Measurements from ENCODE around the gene STAT1.

STAT1 gene

GRCh38 chr2:191014653-191015020, 666 bp upstream of the STAT1 start:
- peaks cover 9% of the 10 kb centered on the region for H3K36me3 ChIP-seq (ENCODE audit: insufficient read depth, low read length)

GRCh38 chr2:191013682-191013931, 364 bp downstream of the STAT1 start:
- peak overlapping the region; percentile 79 for H3K4me3 ChIP-seq (ENCODE audit: low read depth, low read length, poor library complexity, severe bottlenecking)
- peaks cover 10% of the 10 kb centered on the region for H3K36me3 ChIP-seq (ENCODE audit: insufficient read depth, low read length)
- no peaks in the 10 kb centered on the region for H3K27me3 ChIP-seq (ENCODE audit: insufficient read depth, low read length)
- no peaks in the 10 kb centered on the region for H3K9me3 ChIP-seq (ENCODE audit: low read length)
- H3K9me2 ChIP-seq (ENCODE audit: low read depth, low read length): no peaks in the 10 kb centered on the region
- peak overlapping the region; percentile 72 for H3K9ac ChIP-seq (ENCODE audit: low read length)
- peaks cover 19% of the 10 kb centered on the region for H3K4me1 ChIP-seq (ENCODE audit: insufficient read depth, low read length, severe bottlenecking)
- peak overlapping the region; percentile 84 for H3K4me2 ChIP-seq (ENCODE audit: low read length)
- no peak overlapping the region for H3K27ac ChIP-seq (ENCODE audit: low read depth, low read length, poor library complexity, severe bottlenecking)
- H4K20me1 ChIP-seq (ENCODE audit: insufficient read depth, low read length): no peaks in the 10 kb centered on the region
- H3F3A ChIP-seq (ENCODE audit: insufficient read depth, low read length): no peaks in the 10 kb centered on the region
- no peak for TF ChIP-seq EZH2 (IDR thresholded peaks at IDR 0.05; ENCODE audit: borderline replicate concordance, low read length)
- TF ChIP-seq CTCF (IDR thresholded peaks at IDR 0.05; ENCODE audit: low read length): no peak
- no peaks in the 10 kb centered on the region for H3K79me2 ChIP-seq (ENCODE audit: insufficient read depth, low read length)
- no peak overlapping the region for H2AFZ ChIP-seq (ENCODE audit: low read length)

More at GRCh38 chr2:191014653-191015020, 666 bp upstream of the STAT1 start:
- Histone ChIP-seq H3F3A (ENCODE audit: insufficient read depth, low read length) (no peaks in the 10 kb centered on the region), H4K20me1 (ENCODE audit: insufficient read depth, low read length) (no peaks in the 10 kb centered on the region), H3K9me2 (ENCODE audit: low read depth, low read length) (no peaks in the 10 kb centered on the region), H3K4me2 (ENCODE audit: low read length) (peak overlapping the region; percentile 77), H3K27me3 (ENCODE audit: insufficient read depth, low read length) (no peaks in the 10 kb centered on the region), H3K4me3 (ENCODE audit: low read depth, low read length, poor library complexity, severe bottlenecking) (peak overlapping the region; percentile 79), H3K9me3 (ENCODE audit: low read length) (no peaks in the 10 kb centered on the region), H3K4me1 (ENCODE audit: insufficient read depth, low read length, severe bottlenecking) (peaks cover 22% of the 10 kb centered on the region), H3K27ac (ENCODE audit: low read depth, low read length, poor library complexity, severe bottlenecking) (no peak overlapping the region), H2AFZ (ENCODE audit: low read length) (no peak overlapping the region), H3K79me2 (ENCODE audit: insufficient read depth, low read length) (no peaks in the 10 kb centered on the region), H3K9ac (ENCODE audit: low read length) (peak overlapping the region; percentile 71)
- TF ChIP-seq EZH2 (IDR thresholded peaks at IDR 0.05; ENCODE audit: borderline replicate concordance, low read length) (no peak), CTCF (IDR thresholded peaks at IDR 0.05; ENCODE audit: low read length) (no peak)

GRCh38 chr2:191012845-191013681, 908 bp downstream of the STAT1 start:
- peaks cover 19% of the 10 kb centered on the region for H3K4me1 ChIP-seq (ENCODE audit: insufficient read depth, low read length, severe bottlenecking)
- no peaks in the 10 kb centered on the region for H3K27me3 ChIP-seq (ENCODE audit: insufficient read depth, low read length)
- H3K27ac ChIP-seq (ENCODE audit: low read depth, low read length, poor library complexity, severe bottlenecking): no peak overlapping the region
- H4K20me1 ChIP-seq (ENCODE audit: insufficient read depth, low read length): no peaks in the 10 kb centered on the region
- H3K4me2 ChIP-seq (ENCODE audit: low read length): peak overlapping the region; percentile 84
- H2AFZ ChIP-seq (ENCODE audit: low read length): no peak overlapping the region
- no peaks in the 10 kb centered on the region for H3F3A ChIP-seq (ENCODE audit: insufficient read depth, low read length)
- peak overlapping the region; percentile 72 for H3K9ac ChIP-seq (ENCODE audit: low read length)
- TF ChIP-seq CTCF (IDR thresholded peaks at IDR 0.05; ENCODE audit: low read length) (no peak), EZH2 (IDR thresholded peaks at IDR 0.05; ENCODE audit: borderline replicate concordance, low read length) (no peak)
- H3K79me2 ChIP-seq (ENCODE audit: insufficient read depth, low read length): no peaks in the 10 kb centered on the region
- no peaks in the 10 kb centered on the region for H3K9me2 ChIP-seq (ENCODE audit: low read depth, low read length)
- peaks cover 15% of the 10 kb centered on the region for H3K36me3 ChIP-seq (ENCODE audit: insufficient read depth, low read length)
- H3K9me3 ChIP-seq (ENCODE audit: low read length): no peaks in the 10 kb centered on the region
- H3K4me3 ChIP-seq (ENCODE audit: low read depth, low read length, poor library complexity, severe bottlenecking): peak overlapping the region; percentile 79

Data from OCI-LY1 (cell line).